CD4-positive, alpha-beta T cell treated with Interleukin-6 at 100 ng/mL for 8 hours (primary cell): ENCODE measurements around the gene MAD1L1.
"Not testable (repeated sequence)": the region's sequence is repeated elsewhere in the genome, so short reads cannot be mapped to it uniquely, and the experiment has no call there.

Source experiments
- DNase-seq: peaks from one replicate; pipeline ENCODE4 v3.0.0-alpha.2; 2020; ENCODE audit warnings: mixed read lengths, low spot score

MAD1L1 gene

GRCh38 chr7:1860881-1861798 is 371.6 kb downstream of the MAD1L1 start:
- not testable (repeated sequence) for DNase-seq

DNA sequence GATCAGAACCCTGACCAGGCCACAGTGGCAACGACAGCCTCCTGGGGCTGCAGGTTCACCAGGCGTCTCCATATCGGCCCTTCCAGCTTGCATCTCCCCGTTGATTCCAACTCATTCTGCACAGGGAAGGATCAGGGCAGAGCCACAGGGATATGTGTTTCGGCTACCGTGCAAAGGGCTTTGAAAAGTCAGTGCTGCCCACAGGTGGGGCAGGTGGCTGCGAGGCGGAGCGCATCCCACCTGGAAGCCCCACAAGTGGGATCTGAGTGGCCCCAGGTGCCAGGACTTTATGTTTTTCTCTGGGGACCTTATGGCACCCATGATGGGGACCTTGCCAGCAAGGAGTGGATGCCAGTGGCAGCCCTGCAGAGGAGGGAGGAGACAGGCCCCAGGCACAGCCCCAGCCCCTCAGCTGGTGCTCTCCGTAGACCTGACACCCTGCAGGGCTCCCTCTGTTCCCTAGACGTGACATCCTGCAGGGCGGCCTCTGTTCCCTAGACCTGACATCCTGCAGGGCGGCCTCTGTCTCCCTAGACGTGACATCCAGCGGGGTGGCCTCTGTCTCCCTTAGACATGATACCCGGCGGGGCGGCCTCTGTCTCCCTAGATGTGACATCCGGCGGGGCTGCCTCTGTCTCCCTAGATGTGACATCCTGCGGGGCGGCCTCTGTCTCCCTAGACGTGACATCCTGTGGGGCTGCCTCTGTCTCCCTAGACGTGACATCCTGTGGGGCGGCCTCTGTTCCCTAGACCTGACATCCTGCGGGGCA is 373.3 kb downstream of the MAD1L1 start:
- DNase-seq: no peak

DNA sequence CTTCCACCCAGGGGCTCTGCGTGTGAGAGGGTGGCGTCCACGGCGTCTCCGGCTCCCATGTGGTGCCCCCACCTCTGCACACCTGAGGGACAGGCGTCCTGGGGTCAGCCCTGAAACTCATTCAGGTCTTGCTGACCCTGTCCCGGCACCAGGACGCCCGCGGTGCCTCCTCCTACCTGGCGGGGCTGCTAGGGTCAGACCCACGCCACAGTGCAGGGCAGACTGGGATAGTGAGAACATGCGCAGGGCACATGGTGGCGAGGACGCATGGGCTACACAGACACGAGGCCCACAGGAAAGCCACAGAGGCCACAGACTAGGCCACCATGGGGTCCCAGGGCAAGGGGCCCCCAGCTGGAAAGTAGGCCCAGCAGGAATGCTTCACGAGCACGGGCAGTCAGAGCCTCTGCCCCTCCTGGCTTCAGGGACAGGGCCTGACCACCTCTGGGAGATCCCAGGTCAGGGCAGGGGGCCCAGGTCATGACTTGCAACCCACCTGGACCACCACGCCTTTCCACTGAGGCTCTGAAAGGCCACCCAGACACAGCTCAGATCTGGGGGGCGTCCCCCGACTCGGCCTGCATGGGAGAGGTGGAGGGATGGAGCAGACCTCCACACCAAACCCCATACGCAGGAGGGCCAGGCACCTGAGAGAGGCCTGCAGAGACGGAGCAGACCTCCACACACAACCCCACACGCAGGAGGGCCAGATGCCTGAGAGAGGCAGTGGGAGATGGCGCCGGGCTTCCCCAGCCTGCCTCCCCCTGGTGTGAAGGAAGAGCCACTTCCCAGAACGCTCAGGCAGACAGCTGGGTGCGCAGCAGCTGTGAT is 374.1 kb downstream of the MAD1L1 start:
- DNase-seq: no peak

- DNase-seq: no peak
Observed at GRCh38 chr7:1857487-1858421, 375.0 kb downstream of the MAD1L1 start.

- DNase-seq: no peak
Observed at GRCh38 chr7:1856888-1857441, 375.8 kb downstream of the MAD1L1 start.

GRCh38 chr7:1856161-1856887 is 376.4 kb downstream of the MAD1L1 start:
- DNase-seq: no peak

- no peak for DNase-seq
Observed at GRCh38 chr7:1855725-1856160, 377.0 kb downstream of the MAD1L1 start.

DNA sequence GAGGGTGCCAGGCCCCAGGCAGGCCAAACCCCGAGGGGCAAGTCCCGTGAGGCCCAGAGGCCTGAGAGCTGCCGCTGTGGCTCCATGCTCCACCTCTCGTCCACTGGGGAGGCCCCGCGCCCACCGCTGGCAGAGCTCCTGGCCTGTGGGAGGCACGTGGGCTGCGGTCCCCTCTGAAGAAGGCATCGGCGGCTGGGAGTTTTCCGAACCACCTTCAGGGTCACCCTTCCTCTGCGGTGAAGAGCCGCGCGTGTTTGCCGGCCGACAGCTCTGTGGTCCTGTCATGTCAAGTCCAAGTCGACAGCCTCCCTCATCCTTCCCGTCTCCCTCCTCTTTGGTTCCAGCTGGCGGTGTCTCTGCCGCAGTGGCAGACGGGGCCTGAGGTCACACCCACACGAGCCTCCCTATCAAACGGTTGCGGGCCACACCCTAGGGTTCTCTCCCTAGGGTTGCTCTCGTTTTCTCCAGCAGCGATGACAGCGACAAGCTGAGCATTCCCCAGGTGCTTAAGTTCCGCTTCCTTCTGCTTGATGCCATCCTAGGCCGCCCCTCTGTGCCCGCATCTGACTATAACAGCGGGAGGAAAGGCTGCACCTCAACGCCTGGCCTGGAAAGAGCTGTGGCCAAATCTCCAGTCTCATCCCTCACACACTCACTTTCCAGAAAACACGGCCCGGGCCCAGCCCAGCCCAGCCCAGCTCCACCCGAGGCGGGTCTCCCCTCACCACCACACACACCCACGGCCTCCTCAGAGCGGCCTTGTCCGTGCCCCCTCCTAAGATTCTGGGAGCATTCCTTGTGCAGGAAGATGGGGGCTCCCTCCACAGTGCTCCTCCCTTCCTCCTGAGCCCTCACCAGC is 377.6 kb downstream of the MAD1L1 start:
- DNase-seq: no peak

DNA sequence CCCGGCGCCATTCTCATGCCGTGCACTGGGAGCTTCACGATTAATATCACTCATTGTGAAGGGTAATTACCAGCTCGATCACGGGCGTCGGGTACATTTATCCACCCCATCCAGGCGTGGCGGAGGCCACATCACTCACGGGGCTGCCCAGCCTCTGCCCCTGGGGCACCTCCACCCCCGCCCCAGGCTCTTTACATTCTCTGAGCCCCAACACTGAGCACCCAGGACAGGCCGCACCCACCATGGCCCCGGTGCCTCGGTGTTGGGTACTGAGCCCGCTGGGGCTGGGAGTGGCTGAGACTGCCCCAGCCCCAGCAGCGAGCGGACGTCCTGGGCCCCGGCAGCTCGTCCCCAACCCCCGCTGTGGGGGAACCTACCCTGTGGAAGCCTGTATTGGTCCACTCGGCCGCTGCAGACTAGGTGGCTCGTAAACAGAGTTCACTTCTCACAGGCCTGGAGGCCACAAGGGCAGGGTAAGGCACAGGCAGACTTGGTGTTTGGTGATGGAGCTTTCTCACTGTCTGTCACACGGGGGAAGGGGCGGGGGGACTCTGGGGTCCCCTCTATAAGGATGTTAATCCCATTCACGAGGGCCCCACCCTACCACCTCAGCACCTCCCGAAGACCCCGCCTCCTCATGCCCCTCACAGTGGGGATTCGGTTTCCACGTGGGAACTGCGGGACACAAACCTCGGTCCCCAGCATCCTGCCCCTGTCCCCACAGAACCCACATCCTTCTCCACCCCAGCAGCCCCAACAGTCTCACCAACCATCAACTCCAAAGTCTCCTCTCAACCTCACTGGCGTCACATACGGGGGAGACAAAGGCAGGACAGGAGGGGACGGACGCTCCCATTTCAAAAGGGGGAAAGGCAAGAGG is 378.5 kb downstream of the MAD1L1 start:
- DNase-seq: no peak

DNA sequence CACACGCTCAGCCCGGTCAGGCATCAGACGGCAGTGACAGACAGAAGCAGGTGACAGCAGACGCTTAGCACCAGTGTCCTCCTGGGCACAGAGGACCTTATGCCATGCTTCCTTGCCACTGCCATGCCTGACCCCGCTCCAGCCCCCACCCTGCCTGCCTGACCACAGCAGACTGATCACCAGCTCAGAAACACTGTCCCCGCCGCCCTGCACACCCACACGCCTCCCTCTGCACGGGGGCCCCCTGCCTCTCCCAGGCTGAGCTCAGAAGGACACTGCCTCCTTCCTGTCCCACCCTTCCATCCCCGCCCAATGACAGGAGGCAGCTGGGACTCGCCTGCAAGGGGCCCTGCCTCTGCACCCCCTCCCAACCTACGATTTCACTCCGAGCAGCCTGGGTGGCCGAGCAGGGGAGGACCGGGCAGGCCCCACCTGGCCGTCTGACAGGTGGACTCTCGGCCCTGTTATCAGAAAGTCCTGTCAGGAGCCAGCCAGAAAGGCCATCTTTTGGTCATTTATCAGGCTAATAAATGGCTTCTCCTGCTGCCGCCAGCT is 379.2 kb downstream of the MAD1L1 start:
- no peak for DNase-seq

GRCh38 chr7:1852517-1853430 is 380.0 kb downstream of the MAD1L1 start:
- DNase-seq: no peak

DNA sequence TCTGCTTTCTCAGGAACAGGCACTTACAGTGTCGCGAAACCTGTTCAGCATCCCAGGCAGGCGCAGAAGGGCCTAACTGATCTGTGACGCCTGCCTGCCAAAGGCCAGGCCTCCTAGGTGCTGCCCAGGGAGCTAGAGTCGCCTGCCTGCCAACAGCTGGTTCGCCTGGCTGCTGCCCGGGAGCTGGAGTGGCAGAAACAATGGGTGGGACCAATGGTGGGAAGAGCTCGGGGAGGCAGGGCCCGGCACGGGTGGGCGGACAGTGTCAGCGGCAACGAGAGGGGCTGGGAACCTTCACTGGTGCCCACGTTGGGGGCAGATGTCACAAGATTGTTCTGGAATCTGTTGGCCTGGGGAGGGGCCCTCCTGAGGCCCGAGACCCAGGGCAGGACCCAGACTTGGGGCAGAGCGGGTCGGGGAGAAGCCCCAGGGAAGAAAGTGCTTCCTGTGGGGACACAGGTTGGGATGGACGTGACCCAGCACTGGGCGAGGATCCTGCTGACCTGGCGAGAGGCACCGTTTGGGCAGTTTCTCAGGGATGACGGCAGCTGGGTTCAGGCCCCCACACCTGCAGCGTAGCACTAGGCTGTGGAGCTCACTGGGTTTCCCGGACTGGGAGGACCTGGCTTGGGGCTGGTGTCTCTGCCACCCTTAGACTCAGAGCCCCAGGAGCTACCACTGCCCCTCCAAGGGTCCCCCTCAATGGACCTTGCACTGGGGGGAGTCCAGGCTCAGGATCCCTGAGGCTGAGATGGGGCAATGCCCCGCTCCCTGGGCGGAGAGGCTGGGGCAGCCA is 380.8 kb downstream of the MAD1L1 start:
- no peak for DNase-seq

DNA sequence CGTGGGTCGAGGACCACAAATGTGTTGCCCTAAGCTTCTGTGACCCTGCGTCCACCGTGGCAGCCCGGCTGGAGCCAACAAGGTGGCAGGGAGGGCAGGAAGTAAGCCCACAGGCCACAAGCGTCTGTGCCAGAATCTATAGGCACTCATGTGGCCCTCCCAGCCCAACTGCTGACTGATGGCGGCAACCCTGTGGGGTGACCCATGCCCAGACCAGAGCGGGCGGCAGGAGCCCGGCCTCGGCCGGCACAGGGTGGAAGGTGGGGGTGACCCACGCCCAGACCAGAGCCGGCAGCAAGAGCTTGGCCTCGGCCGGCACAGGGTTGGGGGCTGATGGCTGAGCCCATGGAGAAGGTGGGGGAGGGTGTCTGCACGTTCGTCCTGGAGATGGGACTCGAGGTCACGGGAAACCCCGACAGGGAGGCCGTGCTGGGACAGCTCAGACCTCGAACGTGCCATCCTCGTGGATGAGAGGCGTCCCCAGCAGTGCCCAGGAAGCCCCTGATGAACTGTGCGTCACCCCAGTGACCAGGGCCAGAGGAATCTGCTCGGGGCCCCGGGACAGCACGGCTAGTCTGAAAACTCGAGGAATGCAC is 381.7 kb downstream of the MAD1L1 start:
- no peak for DNase-seq

DNA sequence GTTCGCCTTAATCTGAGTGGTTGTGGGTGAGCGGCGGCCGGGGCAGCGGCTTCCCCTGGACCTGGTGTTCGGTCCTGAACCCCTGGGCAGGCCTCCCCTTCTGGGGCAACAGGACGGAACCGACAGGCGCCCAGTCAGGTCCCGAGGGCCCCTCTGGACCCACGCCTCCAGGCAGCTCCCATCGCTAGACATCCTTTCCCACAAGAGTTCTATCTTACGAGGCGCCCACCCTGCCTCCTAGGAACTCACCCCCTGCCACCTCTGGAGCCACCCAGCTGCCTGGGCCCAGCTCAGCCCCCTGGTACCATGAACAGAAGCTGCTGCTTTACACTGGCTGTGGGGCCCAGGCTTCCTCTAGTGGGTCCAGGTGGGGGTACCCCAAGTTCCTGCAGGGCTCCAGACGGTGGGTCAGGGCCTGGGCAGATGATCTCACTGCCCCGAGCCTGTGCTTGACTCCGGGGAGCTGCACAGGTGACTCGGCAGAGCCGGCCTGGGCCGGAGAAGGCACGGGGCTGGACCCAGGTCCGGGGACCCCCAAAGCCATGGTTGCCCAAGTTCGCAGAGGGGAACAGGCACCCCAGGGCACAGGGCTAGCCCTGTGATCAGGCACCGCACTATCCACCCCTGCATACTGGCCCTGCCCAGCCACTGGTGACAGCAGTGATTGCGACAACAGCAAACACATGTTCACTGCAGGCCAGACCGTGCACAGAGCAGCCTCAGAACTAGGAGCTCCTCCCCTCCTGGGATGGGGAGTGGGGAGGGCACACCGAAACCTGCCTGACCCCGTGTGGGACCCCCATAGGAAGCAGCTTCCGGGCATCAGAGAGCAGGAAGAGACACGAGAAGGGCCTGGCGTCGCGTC is 382.4 kb downstream of the MAD1L1 start:
- no peak for DNase-seq
